Upper lobe of left lung (tissue), 6 donors: ENCODE measurements around the gene SPPL2A. TPM values are rescaled to one million over a fixed set of nuclear protein-coding genes. Genes with fewer than 3 reads are reported as not detected.

Source experiments
- ATAC-seq, 2 donors: fragments of 200-7000 bp; cut with Tn5 transposase; one replicate each; pipeline ENCODE4 v1.9.1; 2022; ENCODE audit warnings: mild to moderate bottlenecking in 2 of 2, moderate library complexity in 2 of 2; ENCODE audit not compliant: low FRiP score in 2 of 2
- DNase-seq, 2 donors: peaks; one replicate each; pipeline ENCODE4 v3.0.0-alpha.2; 2019 to 2020
- H3K27ac ChIP-seq, 4 donors: fragments of 200-600 bp; sonication (generic); one replicate each; pipeline ENCODE4 v1.5.1; 2016 to 2019
- H3K27me3 ChIP-seq, 4 donors: fragments of 200-600 bp; sonication (generic); one replicate each; pipeline ENCODE4 v1.5.1; 2017 to 2019
- H3K36me3 ChIP-seq, 4 donors: fragments of 200-600 bp; sonication (generic); one replicate each; pipeline ENCODE4 v1.5.1; 2016 to 2019
- H3K4me1 ChIP-seq, 4 donors: fragments of 200-600 bp; sonication (generic); one replicate each; pipeline ENCODE4 v1.5.1; 2018 to 2019
- H3K4me3 ChIP-seq, 4 donors: fragments of 200-600 bp; sonication (generic); one replicate each; pipeline ENCODE4 v1.5.1; 2017 to 2019; ENCODE audit warnings: mild to moderate bottlenecking in 2 of 4, moderate library complexity in 1 of 4
- H3K9me3 ChIP-seq, 4 donors: fragments of 200-600 bp; sonication (generic); one replicate each; pipeline ENCODE4 v1.5.1; 2018 to 2019
- EP300 ChIP-seq, 4 donors: sonication (generic); formaldehyde crosslinking; IDR thresholded peaks; one replicate each; pipeline ENCODE4 v1.5.1; 2017; ENCODE audit warnings: antibody characterized with exemption in 4 of 4, control low read depth in 2 of 4
- POLR2A ChIP-seq, 4 donors: fragments of 450-650 bp; IDR thresholded peaks; one replicate each; pipeline ENCODE4 v1.5.1; 2016 to 2017; ENCODE audit warnings: antibody characterized with exemption in 4 of 4, mild to moderate bottlenecking in 2 of 4
- POLR2AphosphoS5 ChIP-seq, 2 donors: sonication (generic); formaldehyde crosslinking; IDR thresholded peaks; one replicate each; pipeline ENCODE4 v1.5.1; 2017; ENCODE audit warnings: antibody characterized with exemption in 2 of 2
- WGBS, 2 donors: methylation state at CpG; one replicate each; pipeline ENCODE4 v1.1.5; 2017 to 2018; 5-methylcytosine and 5-hydroxymethylcytosine counted together
- total RNA-seq, 6 donors: library from RNA; depleted of rRNA in 4 of 6; stranded (reverse); fragments of >200 nt in 4 of 6; gene quantifications; one replicate each; pipeline versions ENCODE4 v1.1.0 to v1.2.1, GENCODE V29; 2016 to 2021
- TF ChIP-seq, protein P1 (sequence below), 6 experiments: fragments of 450-650 bp in 4 of 6; fragments of 200-600 bp in 2 of 6; sonication (generic) in 2 of 6; IDR thresholded peaks; one replicate each; pipeline ENCODE4 v1.5.1; 2016 to 2019; ENCODE audit warnings: antibody characterized with exemption in 6 of 6
- donor health status: DM: no; HTN: no; CAD: no; lungs with moderate emphysema.
- donor health status: DM: no; HTN: yes; CAD: no; lungs with severe emphysema.

The SPPL2A gene
- total RNA-seq, 6 donors from 2014 or later = 65.0 to 128 (median 111) TPM

- H3K4me3 ChIP-seq = no peak overlapping the region
- no peaks in the 10 kb centered on the region for H3K9me3 ChIP-seq
- no peaks in the 10 kb centered on the region for H3K4me1 ChIP-seq
- no peak overlapping the region for H3K27ac ChIP-seq
- TF ChIP-seq, protein P1, sequence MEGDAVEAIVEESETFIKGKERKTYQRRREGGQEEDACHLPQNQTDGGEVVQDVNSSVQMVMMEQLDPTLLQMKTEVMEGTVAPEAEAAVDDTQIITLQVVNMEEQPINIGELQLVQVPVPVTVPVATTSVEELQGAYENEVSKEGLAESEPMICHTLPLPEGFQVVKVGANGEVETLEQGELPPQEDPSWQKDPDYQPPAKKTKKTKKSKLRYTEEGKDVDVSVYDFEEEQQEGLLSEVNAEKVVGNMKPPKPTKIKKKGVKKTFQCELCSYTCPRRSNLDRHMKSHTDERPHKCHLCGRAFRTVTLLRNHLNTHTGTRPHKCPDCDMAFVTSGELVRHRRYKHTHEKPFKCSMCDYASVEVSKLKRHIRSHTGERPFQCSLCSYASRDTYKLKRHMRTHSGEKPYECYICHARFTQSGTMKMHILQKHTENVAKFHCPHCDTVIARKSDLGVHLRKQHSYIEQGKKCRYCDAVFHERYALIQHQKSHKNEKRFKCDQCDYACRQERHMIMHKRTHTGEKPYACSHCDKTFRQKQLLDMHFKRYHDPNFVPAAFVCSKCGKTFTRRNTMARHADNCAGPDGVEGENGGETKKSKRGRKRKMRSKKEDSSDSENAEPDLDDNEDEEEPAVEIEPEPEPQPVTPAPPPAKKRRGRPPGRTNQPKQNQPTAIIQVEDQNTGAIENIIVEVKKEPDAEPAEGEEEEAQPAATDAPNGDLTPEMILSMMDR (IDR thresholded peaks at IDR 0.05) = no peak
- TF ChIP-seq POLR2A (IDR thresholded peaks at IDR 0.05) = no peak
- H3K27me3 ChIP-seq = no peaks in the 10 kb centered on the region
- no peak for DNase-seq
- H3K36me3 ChIP-seq = no peaks in the 10 kb centered on the region
- WGBS, 2 donors = 56 to 57% methylated on average over 2 of the region's 2 CpGs
- no peak for ATAC-seq
These were observed 8.9 kb upstream of the SPPL2A start for GRCh38 chr15:50774450-50774849.

GRCh38 chr15:50773389-50773788 lies 7.9 kb upstream of the SPPL2A start:
- Histone ChIP-seq H3K9me3 (no peaks in the 10 kb centered on the region), H3K27me3 (no peaks in the 10 kb centered on the region), H3K4me1 (no peaks in the 10 kb centered on the region), H3K4me3 (no peak overlapping the region), H3K27ac (no peak overlapping the region), H3K36me3 (no peaks in the 10 kb centered on the region)
- no peak for ATAC-seq
- WGBS, 2 donors = 97 to 98% methylated on average over 3 of the region's 3 CpGs
- DNase-seq = no peak
- TF ChIP-seq, protein P1 (IDR thresholded peaks at IDR 0.05) = no peak
- TF ChIP-seq EP300 (IDR thresholded peaks at IDR 0.05) (no peak), POLR2A (IDR thresholded peaks at IDR 0.05) (no peak), POLR2AphosphoS5 (IDR thresholded peaks at IDR 0.05) (no peak)

GRCh38 chr15:50767332-50767861 lies 1.9 kb upstream of the SPPL2A start:
- peak in 1 of 2 donors; percentile 16 for ATAC-seq
- Histone ChIP-seq H3K4me3 (no peak overlapping the region), H3K36me3 (no peaks in the 10 kb centered on the region), H3K27ac (peak overlapping the region; percentile 3 to 15 (median 10)), H3K9me3 (no peaks in the 10 kb centered on the region), H3K27me3 (no peaks in the 10 kb centered on the region), H3K4me1 (peaks cover 12 to 23% (median 20%) of the 10 kb centered on the region in 4 donors)
- DNase-seq = peak in 1 of 2 donors; percentile 37
- 46 to 47% methylated on average over 2 of the region's 2 CpGs for WGBS, 2 donors
- no peak for TF ChIP-seq POLR2A (IDR thresholded peaks at IDR 0.05)
- TF ChIP-seq POLR2AphosphoS5 (IDR thresholded peaks at IDR 0.05) = peak in 1 of 2 donors; percentile 28

- TF ChIP-seq, protein P1 (IDR thresholded peaks at IDR 0.05) = no peak
- TF ChIP-seq POLR2A (IDR thresholded peaks at IDR 0.05) (no peak), POLR2AphosphoS5 (IDR thresholded peaks at IDR 0.05) (no peak), EP300 (IDR thresholded peaks at IDR 0.05) (no peak)
- Histone ChIP-seq H3K27ac (peak overlapping the region; percentile 90 to 99 (median 98)), H3K4me3 (peak overlapping the region; percentile 76 to 98 (median 82)), H3K27me3 (no peaks in the 10 kb centered on the region), H3K9me3 (no peaks in the 10 kb centered on the region), H3K36me3 (no peaks in the 10 kb centered on the region), H3K4me1 (peaks cover 12 to 23% (median 20%) of the 10 kb centered on the region in 4 donors)
- peak in 1 of 2 donors; percentile 31 for ATAC-seq
- DNase-seq = no peak
- 1 to 2% methylated on average over 15 of the region's 15 CpGs for WGBS, 2 donors
These were observed 878 bp downstream of the SPPL2A start for GRCh38 chr15:50764461-50765194.

DNA sequence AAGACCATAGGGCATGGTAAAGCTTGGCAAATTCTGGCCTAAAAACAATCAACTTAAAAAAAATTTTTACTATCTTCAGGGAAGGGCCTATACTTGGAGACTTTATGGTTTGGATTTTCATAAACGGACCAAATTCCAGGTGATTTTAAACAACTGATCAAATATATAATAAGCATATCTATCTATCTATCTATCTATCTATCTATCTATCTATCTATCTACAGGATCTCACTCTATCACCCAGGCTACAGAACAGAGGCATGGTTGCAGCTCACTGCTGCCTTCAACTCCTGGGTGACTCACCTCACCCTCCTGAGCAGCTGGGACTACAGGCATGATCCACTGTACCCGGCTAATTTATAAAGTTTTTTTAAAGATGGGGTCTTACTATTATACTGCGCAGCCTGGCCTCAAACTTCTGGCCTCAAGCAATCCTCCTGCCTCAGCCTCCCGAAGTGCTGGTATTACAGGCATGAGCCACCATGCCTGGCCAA lies 6.7 kb downstream of the SPPL2A start:
- Histone ChIP-seq H3K4me3 (no peak overlapping the region), H3K27ac (no peak overlapping the region), H3K4me1 (peaks cover 6 to 13% (median 11%) of the 10 kb centered on the region in 4 donors), H3K27me3 (no peaks in the 10 kb centered on the region), H3K9me3 (no peaks in the 10 kb centered on the region), H3K36me3 (peaks cover 0 to 6% (median 0%) of the 10 kb centered on the region in 4 donors)
- no peak for TF ChIP-seq POLR2AphosphoS5 (IDR thresholded peaks at IDR 0.05)
- TF ChIP-seq, protein P1 (IDR thresholded peaks at IDR 0.05) = no peak
- no peak for TF ChIP-seq EP300 (IDR thresholded peaks at IDR 0.05)
- no peak for TF ChIP-seq POLR2A (IDR thresholded peaks at IDR 0.05)
- ATAC-seq (no peak), DNase-seq (no peak)
- 78 to 97% methylated on average over 4 of the region's 4 CpGs for WGBS, 2 donors
